Upper lobe of left lung (tissue), 4 donors: ENCODE measurements around the gene DOCK4.

Experiments used
- EP300 ChIP-seq, 4 donors: sonication (generic); formaldehyde crosslinking; IDR thresholded peaks; one replicate each; pipeline ENCODE4 v1.5.1; 2017; ENCODE audit warnings: antibody characterized with exemption in 4 of 4, control low read depth in 2 of 4
- POLR2A ChIP-seq, 4 donors: fragments of 450-650 bp; IDR thresholded peaks; one replicate each; pipeline ENCODE4 v1.5.1; 2016 to 2017; ENCODE audit warnings: antibody characterized with exemption in 4 of 4, mild to moderate bottlenecking in 2 of 4
- TF ChIP-seq, protein P1 (sequence below), 6 experiments: fragments of 450-650 bp in 4 of 6; fragments of 200-600 bp in 2 of 6; sonication (generic) in 2 of 6; IDR thresholded peaks; one replicate each; pipeline ENCODE4 v1.5.1; 2016 to 2019; ENCODE audit warnings: antibody characterized with exemption in 6 of 6

- TF ChIP-seq, protein P1, sequence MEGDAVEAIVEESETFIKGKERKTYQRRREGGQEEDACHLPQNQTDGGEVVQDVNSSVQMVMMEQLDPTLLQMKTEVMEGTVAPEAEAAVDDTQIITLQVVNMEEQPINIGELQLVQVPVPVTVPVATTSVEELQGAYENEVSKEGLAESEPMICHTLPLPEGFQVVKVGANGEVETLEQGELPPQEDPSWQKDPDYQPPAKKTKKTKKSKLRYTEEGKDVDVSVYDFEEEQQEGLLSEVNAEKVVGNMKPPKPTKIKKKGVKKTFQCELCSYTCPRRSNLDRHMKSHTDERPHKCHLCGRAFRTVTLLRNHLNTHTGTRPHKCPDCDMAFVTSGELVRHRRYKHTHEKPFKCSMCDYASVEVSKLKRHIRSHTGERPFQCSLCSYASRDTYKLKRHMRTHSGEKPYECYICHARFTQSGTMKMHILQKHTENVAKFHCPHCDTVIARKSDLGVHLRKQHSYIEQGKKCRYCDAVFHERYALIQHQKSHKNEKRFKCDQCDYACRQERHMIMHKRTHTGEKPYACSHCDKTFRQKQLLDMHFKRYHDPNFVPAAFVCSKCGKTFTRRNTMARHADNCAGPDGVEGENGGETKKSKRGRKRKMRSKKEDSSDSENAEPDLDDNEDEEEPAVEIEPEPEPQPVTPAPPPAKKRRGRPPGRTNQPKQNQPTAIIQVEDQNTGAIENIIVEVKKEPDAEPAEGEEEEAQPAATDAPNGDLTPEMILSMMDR (IDR thresholded peaks at IDR 0.05), result no peak
- TF ChIP-seq POLR2A (IDR thresholded peaks at IDR 0.05) (no peak), EP300 (IDR thresholded peaks at IDR 0.05) (no peak)
These were observed 475.5 kb downstream of the DOCK4 start for GRCh38 chr7:111730476-111731300.
